K562 (cell line): ENCODE measurements around the gene FUCA1. TPM values are rescaled to one million over a fixed set of nuclear protein-coding genes. Genes with fewer than 3 reads are reported as not detected.

Experiments
- ATAC-seq: fragments of 200-7000 bp; cut with Tn5 transposase; 3 replicates; pipeline ENCODE4 v1.9.1; 2020; ENCODE audit warnings: moderate library complexity
- BruUV-seq: library from RNA; stranded (reverse); fragments of 400-500 nt; replicated peaks from 2 replicates; lab custom pipeline; 2021; lab: Mats Ljungman, UMichigan
- CTCF ChIA-PET: fragments of 300-600 bp; formaldehyde crosslinking; extraction: SDS; loops from one replicate; lab custom pipeline; 2021; ENCODE audit warnings: low intra/inter-chr PET ratio; lab: Yijun Ruan, JAX
- POLR2A ChIA-PET: fragments of 300-600, 350-650 bp; sonication (Branson Sonifier 250); formaldehyde crosslinking; extraction: SDS; loops from one replicate; lab custom pipeline; 2021; ENCODE audit warnings: antibody characterized with exemption, inconsistent platforms; lab: Yijun Ruan, JAX
- DNase-seq, 4 experiments: peaks; one replicate each; pipeline versions ENCODE4 v3.0.0 to v3.0.0-alpha.2; 2011 to 2018; ENCODE audit warnings: low spot score in 3 of 4, mixed read lengths in 3 of 4; ENCODE audit errors: extremely low read depth in 1 of 4
- FAIRE-seq: peaks from 2 replicates; lab custom pipeline; 2011; peaks lifted over from hg19 to GRCh38; lab: Jason Lieb, UNC
- H2AFZ ChIP-seq: 2 replicates; pipeline ENCODE4 v1.6.0; 2011; ENCODE audit warnings: low read depth, low read length, control low read depth, inconsistent platforms
- H3K27ac ChIP-seq: fragments of 200-600 bp; 3 replicates; pipeline ENCODE4 v1.8.0; 2011; ENCODE audit warnings: low read depth, mild to moderate bottlenecking, control low read depth, inconsistent platforms, low read length, moderate library complexity, mixed read lengths; ENCODE audit errors: extremely low read depth
- H3K27me3 ChIP-seq, 2 experiments: fragments of 300-600 bp in 1 of 2; 2 replicates in 1 of 2; 3 replicates in 1 of 2; pipeline versions ENCODE4 v1.6.0 to v1.8.0; 2011; ENCODE audit warnings: inconsistent platforms in 2 of 2, low read length in 2 of 2, mild to moderate bottlenecking in 1 of 2, mixed read lengths in 1 of 2, moderate library complexity in 1 of 2; ENCODE audit not compliant: control insufficient read depth in 2 of 2, insufficient read depth in 2 of 2
- H3K36me3 ChIP-seq: fragments of 300-600 bp; 3 replicates; pipeline ENCODE4 v1.8.0; 2011; ENCODE audit warnings: mild to moderate bottlenecking, low read length, inconsistent platforms; ENCODE audit not compliant: control insufficient read depth, insufficient read depth
- H3K4me1 ChIP-seq, 2 experiments: fragments of 200-600 bp in 1 of 2; replicated peaks in 1 of 2; 2 replicates in 1 of 2; 3 replicates in 1 of 2; pipeline versions ENCODE4 v1.5.1 to v1.8.0; 2011; ENCODE audit warnings: inconsistent platforms in 2 of 2, low read length in 2 of 2, mild to moderate bottlenecking in 1 of 2, mixed read lengths in 1 of 2, moderate library complexity in 1 of 2; ENCODE audit not compliant: control insufficient read depth in 2 of 2, insufficient read depth in 2 of 2
- H3K4me2 ChIP-seq: 2 replicates; pipeline ENCODE4 v1.6.1; 2011; ENCODE audit warnings: low read length, control low read depth, inconsistent platforms, mixed read lengths; ENCODE audit not compliant: insufficient read depth
- H3K4me3 ChIP-seq: fragments of 200-600 bp; sonication (generic), shearing (Covaris generic); 2 replicates; pipeline ENCODE4 v1.5.1; 2016; ENCODE audit warnings: control low read depth, inconsistent platforms
- H3K79me2 ChIP-seq: fragments of 200-600 bp; 3 replicates; pipeline ENCODE4 v1.8.0; 2011; ENCODE audit warnings: low read length, inconsistent platforms; ENCODE audit not compliant: control insufficient read depth, insufficient read depth
- H3K9ac ChIP-seq, 2 experiments: 2 replicates each; pipeline versions ENCODE4 v1.6.0 to v1.6.1; 2011; ENCODE audit warnings: low read depth in 2 of 2, low read length in 2 of 2, control low read depth in 1 of 2, inconsistent platforms in 1 of 2, mild to moderate bottlenecking in 1 of 2, mixed read lengths in 1 of 2; ENCODE audit not compliant: insufficient read depth in 1 of 2
- H3K9me1 ChIP-seq: one replicate; pipeline ENCODE4 v1.6.0; 2011; ENCODE audit warnings: inconsistent platforms, mild to moderate bottlenecking, low read length, moderate library complexity; ENCODE audit not compliant: control insufficient read depth, insufficient read depth
- H3K9me3 ChIP-seq: replicated peaks from 2 replicates; pipeline ENCODE4 v1.5.1; 2011; ENCODE audit warnings: low read depth, low read length, inconsistent platforms; ENCODE audit not compliant: control insufficient read depth, insufficient read depth
- H4K20me1 ChIP-seq: replicated peaks from 2 replicates; pipeline ENCODE4 v1.6.1; 2011; ENCODE audit warnings: low read length, inconsistent platforms, mixed read lengths; ENCODE audit not compliant: control insufficient read depth, insufficient read depth
- SRSF3 ChIP-seq: fragments of 200-400 bp; formaldehyde crosslinking; IDR thresholded peaks from 2 replicates; pipeline ENCODE4 v1.6.1; 2016; ENCODE audit warnings: mild to moderate bottlenecking, low read length, moderate library complexity; ENCODE audit not compliant: insufficient read depth
- WGBS: fragments of 100-300 bp; shearing (Covaris generic); methylation state at CpG from one replicate; pipeline ENCODE4 v1.1.6; 2016; ENCODE audit warnings: low coverage, mixed read lengths; ENCODE audit not compliant: insufficient coverage; ENCODE audit errors: missing lambda C conversion rate; 5-methylcytosine and 5-hydroxymethylcytosine counted together
- in situ Hi-C: fragments of 300-500 bp; cut with MboI; formaldehyde crosslinking; loops from 4 replicates; pipeline ENCODE4 v1.15.0; 2018; ENCODE audit warnings: inconsistent platforms, mixed read lengths
- intact Hi-C: fragments of 100-400 bp; cut with micrococcal nuclease; formaldehyde crosslinking; loops from 2 replicates; pipeline ENCODE4 v1.14.2; 2022
- polyA plus RNA-seq, 8 experiments: library from polyadenylated mRNA; depleted of rRNA in 4 of 8; stranded (reverse) in 5 of 8; unstranded in 3 of 8; fragments of >200 nt; fragmentation: Nextera tagmentation in 2 of 8; fragmentation: Illumina TruSeq in 1 of 8; extraction: Ambion mirVana in 2 of 8; extraction: Trizol in 1 of 8; gene quantifications; 2 replicates each; pipeline versions ENCODE4 v1.2.1 to v1.2.3, GENCODE V29; 2011 to 2014; ENCODE audit warnings: inconsistent platforms in 1 of 8, missing spikeins in 1 of 8
- total RNA-seq, 7 experiments: library from RNA; depleted of rRNA in 6 of 7; stranded (reverse); fragments of >200 nt in 6 of 7; fragmentation: Illumina TruSeq in 2 of 7; extraction: Trizol in 2 of 7; gene quantifications; 2 replicates each; pipeline versions ENCODE4 v1.2.1 to v1.2.3, GENCODE V29; 2011 to 2021; ENCODE audit warnings: low replicate concordance in 1 of 7
- TF ChIP-seq, protein P1 (sequence below), 2 experiments: fragments of 450-650 bp; formaldehyde crosslinking in 1 of 2; IDR thresholded peaks; 2 replicates each; pipeline versions ENCODE4 v1.4.0 to v1.6.1; 2014 to 2020; ENCODE audit warnings: mild to moderate bottlenecking in 2 of 2, borderline replicate concordance in 1 of 2, low read depth in 1 of 2

Gene FUCA1
- total and polyA plus RNA-seq, 9 of the 15 experiments (the other 6 are each of a cell fraction or from before 2014, with no cell fraction given) = 7.0 to 20.5 (median 13.5) TPM

GRCh38 chr1:23862640-23863039, 5.5 kb downstream of the FUCA1 start:
- no TSS peak for BruUV-seq
- POLR2A ChIA-PET = no interaction called here
- no peak for FAIRE-seq

More at GRCh38 chr1:23862640-23863039, 5.5 kb downstream of the FUCA1 start:
- Histone ChIP-seq H3K4me1 (peaks cover 4 to 9% of the 10 kb centered on the region in 2 experiments; a peak in 4 of 5 replicates), H3K79me2 (no peaks in the 10 kb centered on the region; the same call in 2 of the 3 replicates), H3K27me3 (no peaks in the 10 kb centered on the region), H3K36me3 (peaks cover 36% of the 10 kb centered on the region), H4K20me1 (no peaks in the 10 kb centered on the region), H3K27ac (no peak overlapping the region), H3K9me3 (no peaks in the 10 kb centered on the region), H3K9ac (no peak overlapping the region), H3K4me3 (no peak overlapping the region), H3K4me2 (no peak overlapping the region), H2AFZ (no peak overlapping the region)
- intact Hi-C loops (no loop called here), in situ Hi-C loops (no loop called here)
- CTCF ChIA-PET = no interaction called here
- 51% methylated on average over 3 of the region's 3 CpGs for WGBS
- no peak for ATAC-seq
- no peak for TF ChIP-seq SRSF3
- TF ChIP-seq, protein P1, sequence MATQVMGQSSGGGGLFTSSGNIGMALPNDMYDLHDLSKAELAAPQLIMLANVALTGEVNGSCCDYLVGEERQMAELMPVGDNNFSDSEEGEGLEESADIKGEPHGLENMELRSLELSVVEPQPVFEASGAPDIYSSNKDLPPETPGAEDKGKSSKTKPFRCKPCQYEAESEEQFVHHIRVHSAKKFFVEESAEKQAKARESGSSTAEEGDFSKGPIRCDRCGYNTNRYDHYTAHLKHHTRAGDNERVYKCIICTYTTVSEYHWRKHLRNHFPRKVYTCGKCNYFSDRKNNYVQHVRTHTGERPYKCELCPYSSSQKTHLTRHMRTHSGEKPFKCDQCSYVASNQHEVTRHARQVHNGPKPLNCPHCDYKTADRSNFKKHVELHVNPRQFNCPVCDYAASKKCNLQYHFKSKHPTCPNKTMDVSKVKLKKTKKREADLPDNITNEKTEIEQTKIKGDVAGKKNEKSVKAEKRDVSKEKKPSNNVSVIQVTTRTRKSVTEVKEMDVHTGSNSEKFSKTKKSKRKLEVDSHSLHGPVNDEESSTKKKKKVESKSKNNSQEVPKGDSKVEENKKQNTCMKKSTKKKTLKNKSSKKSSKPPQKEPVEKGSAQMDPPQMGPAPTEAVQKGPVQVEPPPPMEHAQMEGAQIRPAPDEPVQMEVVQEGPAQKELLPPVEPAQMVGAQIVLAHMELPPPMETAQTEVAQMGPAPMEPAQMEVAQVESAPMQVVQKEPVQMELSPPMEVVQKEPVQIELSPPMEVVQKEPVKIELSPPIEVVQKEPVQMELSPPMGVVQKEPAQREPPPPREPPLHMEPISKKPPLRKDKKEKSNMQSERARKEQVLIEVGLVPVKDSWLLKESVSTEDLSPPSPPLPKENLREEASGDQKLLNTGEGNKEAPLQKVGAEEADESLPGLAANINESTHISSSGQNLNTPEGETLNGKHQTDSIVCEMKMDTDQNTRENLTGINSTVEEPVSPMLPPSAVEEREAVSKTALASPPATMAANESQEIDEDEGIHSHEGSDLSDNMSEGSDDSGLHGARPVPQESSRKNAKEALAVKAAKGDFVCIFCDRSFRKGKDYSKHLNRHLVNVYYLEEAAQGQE (IDR thresholded peaks at IDR 0.05; ENCODE audit: borderline replicate concordance) = peak; percentile 32
- TF ChIP-seq, protein P1 (CRISPR knock-in tag; IDR thresholded peaks at IDR 0.05; ENCODE audit: low read depth) = no peak
- TF ChIP-seq, all 486 proteins: peak for 1
- no peaks in the 10 kb centered on the region for H3K9me1 ChIP-seq
- DNase-seq = peak in 1 of 4 experiments; percentile 10
